HG03439 (cell line): ENCODE measurements around the gene GRHL3.
"Not testable (repeated sequence)": the region's sequence is repeated elsewhere in the genome, so short reads cannot be mapped to it uniquely, and the experiment has no call there.

ENCODE experiments used
- ATAC-seq: cut with Tn5 transposase; IDR thresholded peaks from one replicate; pipeline ENCODE4 v1.9.1; 2021; ENCODE audit warnings: mild to moderate bottlenecking, moderate library complexity; ENCODE audit not compliant: unreplicated experiment

Gene GRHL3

DNA sequence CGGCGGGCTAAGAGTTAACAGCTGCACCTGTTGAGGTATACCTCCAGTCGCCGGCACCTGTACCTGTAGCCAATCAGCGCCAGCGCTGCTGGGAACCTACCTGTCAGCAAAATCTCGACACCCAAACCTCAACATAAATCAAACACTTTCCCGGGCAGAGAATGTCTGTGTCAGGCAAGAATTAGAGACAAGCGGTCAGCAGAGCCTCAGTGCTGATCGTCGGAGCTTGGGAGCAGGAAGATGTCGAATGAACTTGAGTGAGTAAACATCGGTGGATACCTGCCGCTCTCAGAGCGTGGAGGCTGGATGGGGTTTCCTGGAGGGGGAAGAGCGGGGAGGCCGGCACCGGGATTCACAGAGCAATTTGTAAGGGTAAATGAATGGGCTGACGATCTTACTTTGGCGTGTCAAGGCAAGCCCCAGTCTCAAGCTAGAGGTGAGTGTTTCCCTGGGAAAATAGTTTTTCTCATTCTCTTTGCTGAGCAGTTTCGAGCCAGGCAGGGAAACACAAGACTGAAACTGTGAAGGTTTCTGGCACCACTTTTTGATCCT lies at the start of gene GRHL3:
Gene GRHL3 (plus strand): TSS at position 46 of the 552 bp plus-strand sequence. CDS start 195 bp downstream, at position 241.
- ATAC-seq = no peak

DNA sequence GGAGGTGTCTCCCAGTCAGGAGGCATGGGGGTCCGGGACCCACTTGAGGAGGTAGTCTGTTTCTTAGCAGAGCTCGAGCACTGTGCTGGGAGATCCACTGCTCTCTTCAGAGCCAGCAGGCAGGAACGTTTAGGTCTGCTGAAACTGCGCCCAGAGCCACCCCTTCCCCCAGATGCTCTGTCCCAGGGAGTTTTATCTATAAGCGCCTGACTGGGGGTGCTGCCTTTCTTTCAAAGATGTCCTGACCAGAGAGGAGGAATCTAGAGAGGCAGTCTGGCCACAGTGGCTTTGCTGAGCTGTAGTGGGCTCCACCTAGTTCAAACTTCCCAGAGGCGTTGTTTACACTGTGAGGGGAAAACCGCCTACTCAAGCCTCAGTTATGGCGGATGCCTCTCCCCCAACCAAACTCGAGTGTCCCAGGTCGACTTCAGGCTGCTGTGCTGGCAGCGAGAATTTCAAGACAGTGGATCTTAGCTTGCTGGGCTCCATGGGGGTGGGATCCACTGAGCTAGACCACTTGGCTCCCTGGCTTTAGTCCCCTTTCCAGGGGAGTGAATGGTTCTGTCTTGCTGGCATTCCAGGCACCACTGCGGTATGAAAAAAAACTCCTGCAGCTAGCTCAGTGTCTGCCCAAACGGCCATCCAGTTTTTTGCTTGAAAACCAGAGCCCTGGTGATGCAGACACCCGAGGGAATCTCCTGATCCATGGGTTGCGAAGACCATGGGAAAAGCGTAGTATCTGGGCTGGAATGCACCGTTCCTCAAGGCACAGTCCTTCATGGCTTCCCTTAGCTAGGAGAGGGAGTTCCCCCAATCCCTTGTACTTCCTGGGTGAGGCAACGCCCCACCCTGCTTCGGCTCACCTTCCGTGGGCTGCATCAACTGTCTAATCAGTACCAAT lies 44.7 kb upstream of the GRHL3 start:
- ATAC-seq = not testable (repeated sequence)

DNA sequence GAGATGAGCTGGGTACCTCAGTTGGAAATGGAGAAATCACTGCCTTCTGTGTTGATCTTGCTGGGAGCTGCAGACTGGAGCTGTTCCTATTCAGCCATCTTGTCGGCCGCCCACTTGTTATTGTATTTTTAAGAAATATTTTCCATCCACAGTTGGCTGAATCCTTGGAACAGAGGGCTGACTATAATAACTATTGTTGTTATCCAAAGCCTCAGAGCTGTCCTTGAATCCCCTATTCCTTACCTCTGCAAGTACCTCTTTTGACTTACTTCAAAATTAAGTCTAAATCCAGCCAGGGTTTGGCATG lies 44.1 kb upstream of the GRHL3 start:
- ATAC-seq = no peak

DNA sequence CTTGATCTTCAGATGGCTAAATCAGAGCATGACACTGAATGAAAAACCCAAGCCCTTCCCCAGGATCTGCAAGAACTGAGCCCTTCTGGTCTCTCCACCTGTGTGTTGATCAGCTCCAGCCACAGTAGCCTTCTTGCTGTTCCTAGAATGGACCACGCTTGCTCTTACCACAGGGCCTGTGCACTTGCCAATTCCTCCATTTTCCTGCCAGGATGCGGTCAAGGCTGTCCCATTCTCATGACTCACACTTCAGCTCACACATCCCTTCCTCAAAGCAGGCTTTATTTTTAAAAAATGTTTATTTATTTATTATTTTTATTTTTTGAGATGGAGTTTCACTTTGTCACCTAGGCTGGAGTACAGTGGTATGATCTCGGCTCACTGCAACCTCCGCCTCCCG lies 43.6 kb upstream of the GRHL3 start:
- ATAC-seq = no peak

DNA sequence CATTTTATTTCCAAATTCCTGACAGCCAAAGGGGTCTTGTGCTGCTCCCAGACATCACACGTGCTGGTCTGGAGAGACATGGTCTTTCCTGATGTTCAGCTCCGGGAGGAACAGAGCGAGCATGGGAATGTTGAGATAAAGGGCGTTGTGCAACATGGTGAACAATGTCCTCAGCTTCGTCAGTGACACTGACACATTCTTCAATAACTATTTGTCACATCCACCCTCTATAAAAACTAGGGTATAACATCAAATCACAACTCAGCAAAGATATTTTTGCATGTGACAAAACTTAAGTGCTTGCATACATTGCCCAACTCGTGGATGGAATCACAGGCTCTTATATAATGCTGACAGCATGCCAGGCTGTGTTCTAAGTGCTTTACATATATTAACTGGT lies 42.4 kb upstream of the GRHL3 start:
- ATAC-seq = no peak

GRCh38 chr1:24277420-24278169 lies 41.6 kb upstream of the GRHL3 start:
- no peak for ATAC-seq

- ATAC-seq = no peak
These were observed 40.4 kb upstream of the GRHL3 start for GRCh38 chr1:24278726-24279125.

DNA sequence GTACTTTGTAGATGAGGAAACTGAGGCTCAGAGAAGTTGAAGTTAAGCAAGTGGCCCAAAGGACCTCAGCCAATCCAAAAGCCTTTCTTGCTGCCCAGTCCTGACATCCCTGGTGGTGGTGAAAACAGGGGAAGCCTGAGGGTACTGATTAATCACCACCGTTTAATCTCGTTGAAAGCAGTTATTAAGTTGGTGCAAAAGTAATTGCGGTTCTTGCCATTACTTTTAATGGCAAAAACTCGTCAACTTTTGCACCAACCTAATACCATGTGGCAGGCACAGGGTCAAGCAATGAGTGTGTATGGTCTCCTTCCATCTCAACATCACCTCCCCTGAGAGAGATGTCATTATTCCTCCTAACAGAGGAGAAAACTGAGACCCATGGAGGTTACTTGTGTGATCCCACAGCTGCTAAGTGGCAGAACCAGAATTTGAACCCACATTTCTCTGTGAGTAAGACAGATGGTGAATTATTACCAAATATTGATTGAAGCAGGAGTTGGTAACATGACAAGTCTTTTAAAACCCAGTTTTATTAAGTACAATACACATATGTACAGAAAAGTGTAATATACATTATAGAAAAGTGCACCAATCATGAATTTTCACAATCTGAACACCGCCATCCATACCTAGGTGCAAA lies 39.4 kb upstream of the GRHL3 start:
- no peak for ATAC-seq

DNA sequence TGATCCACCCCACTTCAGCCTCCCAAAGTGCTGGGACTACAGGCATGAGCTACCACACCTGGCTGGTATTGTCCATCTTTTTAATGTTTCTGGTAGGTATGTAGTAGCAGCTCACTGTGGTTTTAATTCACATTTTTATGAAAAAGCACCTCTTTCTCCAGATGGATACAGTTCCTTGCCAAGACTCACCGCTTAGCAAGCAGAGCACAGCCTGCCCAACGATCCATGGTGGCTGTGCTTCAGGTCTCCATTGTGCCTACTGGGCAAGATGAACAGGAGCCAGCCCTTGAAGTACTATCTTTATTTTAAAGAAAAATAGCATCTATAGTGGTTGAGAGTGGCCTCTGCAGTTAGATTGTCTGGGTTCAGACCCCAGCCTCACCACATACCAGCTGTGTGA lies 37.6 kb upstream of the GRHL3 start:
- ATAC-seq = no peak

GRCh38 chr1:24282491-24282890 lies 36.7 kb upstream of the GRHL3 start:
- ATAC-seq = no peak

DNA sequence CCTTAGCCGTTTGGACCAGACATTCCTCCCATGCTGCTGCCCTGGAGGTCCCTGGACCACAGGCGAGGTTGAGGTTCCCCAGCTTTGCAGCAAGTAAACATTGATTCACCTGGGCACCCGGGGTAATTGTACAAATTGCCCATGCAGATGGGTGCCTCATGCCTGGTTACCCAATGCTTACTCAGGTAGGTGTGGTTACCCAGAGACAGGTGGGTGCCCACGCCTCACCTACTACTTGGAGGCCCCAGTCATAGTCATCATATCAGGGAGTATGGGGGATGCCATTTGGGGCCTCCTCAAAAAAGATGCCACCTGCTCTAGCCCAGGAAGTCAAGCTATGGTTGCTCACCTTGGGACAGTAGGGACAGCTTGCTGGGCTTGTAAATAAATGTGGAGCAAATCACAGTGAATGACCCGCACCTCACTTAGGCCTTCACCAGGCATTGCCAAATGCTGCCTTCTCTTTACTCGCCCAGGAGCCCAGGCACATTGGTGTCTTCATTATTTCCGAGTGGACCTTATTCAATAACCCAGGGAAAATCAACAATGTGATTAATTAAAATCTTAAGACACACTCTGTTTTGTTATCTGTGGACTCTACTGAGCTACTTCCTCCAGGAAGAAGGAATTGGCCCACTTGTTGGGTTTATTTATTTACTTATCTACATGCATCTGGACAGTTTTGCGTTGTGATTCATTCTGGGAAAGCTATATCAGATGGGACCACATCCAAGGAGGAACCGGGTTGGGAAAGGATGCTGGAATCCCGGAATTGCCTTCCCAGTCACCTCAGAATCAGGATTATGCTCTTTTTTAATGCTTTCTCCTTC lies 35.6 kb upstream of the GRHL3 start:
- ATAC-seq = no peak

- ATAC-seq = no peak
These were observed 35.0 kb upstream of the GRHL3 start for GRCh38 chr1:24284156-24284471.

DNA sequence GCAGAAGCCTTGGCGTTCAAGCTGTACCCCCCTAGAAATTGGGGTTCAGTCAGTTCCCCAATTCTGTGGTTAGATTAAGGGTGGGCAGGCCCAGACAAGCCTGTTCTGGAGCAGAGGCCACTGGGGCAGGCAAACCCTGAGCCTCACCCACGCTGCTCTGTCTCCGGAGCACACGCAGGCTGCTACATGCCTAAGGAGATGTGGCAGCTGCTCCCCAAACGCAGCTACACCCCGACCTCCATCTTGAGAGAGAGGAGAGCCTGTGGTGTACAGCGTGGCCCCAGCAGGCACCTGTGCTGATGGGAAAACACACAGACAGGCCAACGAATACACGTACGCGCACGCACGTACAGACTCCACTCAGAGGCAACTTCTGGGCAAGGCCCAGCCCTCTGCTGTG lies 33.9 kb upstream of the GRHL3 start:
- no peak for ATAC-seq

DNA sequence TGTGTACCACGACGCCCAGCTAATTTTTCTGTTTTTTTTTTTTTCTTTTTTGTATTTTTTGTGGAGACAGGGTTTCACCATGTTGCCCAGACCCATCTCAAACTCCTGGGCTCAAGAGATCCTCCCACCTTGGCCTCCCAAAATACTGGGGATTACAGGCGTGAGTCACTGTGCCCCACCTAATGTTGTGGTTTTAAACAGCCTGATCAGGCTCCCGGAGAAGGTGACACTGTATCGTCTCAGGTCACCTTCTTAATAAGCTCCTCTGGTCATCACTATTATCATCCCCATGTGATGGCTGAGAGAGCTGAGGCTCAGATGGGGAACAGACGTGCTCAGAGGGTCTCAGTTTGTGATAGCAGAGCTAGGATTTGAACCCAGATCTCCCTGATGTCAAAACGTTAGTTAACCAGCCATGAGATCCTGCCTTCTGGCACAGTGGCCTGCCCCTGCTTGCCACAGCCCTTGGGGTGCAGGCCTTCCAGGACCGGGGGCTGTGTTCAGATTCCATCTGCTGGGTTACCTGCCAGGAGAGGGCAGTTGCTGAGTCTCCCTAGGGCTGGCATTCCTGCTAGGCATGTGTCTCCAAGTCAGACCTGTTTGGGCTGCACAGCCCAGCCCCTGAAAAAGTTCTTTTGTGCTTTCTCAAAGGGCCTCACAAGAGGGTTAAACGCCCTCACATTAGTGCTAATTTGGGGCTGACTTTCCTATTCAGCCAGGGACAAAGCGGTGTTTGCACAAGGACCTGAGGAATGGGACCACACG lies 32.7 kb upstream of the GRHL3 start:
- no peak for ATAC-seq

GRCh38 chr1:24287779-24288178 lies 31.4 kb upstream of the GRHL3 start:
- ATAC-seq = not testable (repeated sequence)

DNA sequence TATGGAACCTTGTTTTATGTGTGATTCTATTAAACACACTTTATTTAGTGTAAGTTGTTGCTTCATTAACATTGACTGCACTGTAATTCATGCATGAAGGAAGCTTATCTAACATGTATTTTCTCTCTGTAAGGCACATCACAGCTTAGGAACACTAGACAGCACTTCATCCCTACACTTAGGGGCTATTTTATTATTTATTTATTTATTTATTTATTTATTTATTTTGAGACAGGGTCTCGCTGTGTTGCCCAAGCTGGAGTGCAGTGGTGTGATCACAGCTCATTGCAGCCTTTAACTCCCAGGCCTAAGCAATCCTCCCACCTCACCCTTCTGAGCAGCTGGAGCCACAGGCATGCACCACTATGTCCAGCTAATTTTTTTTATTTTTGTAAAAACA lies 30.7 kb upstream of the GRHL3 start:
- no peak for ATAC-seq

DNA sequence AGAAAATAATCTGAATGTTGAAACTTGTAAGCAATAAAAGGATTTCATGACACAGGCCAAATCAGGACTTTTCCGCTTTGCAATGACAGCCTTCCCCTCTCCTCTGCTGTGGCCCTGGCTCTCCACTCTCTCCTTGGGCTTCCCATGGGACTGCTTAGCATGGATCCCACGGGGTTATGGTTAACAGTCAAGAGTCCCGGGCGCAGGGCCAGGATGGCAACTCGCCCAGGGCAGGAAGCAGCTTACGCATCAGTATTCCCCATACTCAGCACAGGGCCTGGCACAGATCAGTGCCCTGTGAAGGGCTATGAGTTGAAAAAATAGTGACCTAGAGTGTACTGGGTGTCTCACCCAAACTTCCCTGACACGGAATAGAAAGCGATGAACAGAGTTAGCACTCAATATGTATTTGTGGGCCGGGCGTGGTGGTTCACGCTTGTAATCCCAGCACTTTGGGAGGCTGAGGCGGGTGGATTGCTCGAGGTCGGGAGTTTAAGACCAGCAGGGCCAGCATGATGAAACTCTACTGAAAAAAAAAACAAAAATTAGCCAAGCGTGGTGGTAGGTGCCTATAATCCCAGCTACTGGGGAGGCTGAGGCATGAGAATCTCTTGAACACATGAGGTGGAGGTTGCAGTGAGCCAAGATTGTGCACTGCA lies 29.1 kb upstream of the GRHL3 start:
- ATAC-seq = no peak

DNA sequence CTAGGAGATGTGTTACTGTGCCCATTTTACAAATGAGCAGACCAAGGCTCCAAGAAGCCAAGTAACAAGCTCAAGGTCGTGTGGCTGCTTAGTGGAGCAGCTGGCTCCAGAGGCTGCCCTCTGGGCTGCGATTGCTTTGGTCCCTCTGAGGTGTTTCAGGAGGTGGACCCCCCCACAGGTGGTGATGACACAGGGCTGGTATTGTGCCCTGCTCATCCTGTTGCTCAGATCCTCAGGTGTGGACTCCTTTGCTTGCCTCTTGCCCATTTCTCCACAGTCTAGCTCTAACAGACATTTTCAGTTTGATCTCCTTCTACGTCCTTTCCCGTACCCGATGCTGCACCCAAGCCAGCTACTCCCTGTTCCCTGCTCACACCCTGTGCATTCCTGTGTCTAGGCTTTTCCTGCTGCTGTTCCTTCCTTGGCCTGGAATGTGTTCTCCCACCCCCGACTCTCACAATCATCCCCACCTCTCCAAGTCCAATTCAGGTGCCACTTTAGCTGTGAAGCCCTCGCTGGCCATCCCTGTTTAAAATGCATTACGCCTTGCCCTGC lies 28.1 kb upstream of the GRHL3 start:
- no peak for ATAC-seq

- ATAC-seq = no peak
These were observed 27.1 kb upstream of the GRHL3 start for GRCh38 chr1:24292103-24292502.
